ENCODE measurements around the gene C1orf116.

- TF ChIP-seq ESRRA (CRISPR knock-in tag; IDR thresholded peaks at IDR 0.05; ENCODE audit: borderline replicate concordance) (no peak), CTCF (IDR thresholded peaks at IDR 0.05) (no peak), NFYB (CRISPR knock-in tag; conservative IDR thresholded peaks at IDR 0.05; ENCODE audit: low read depth) (no peak), NR3C1 (CRISPR knock-in tag; conservative IDR thresholded peaks at IDR 0.05; ENCODE audit: low read depth) (no peak), ATF3 (CRISPR knock-in tag; conservative IDR thresholded peaks at IDR 0.05) (no peak), PREB (CRISPR knock-in tag; IDR thresholded peaks at IDR 0.05; ENCODE audit: borderline replicate concordance) (no peak), FOXP1 (CRISPR knock-in tag; IDR thresholded peaks at IDR 0.05; ENCODE audit: borderline replicate concordance) (no peak), NR2C2 (CRISPR knock-in tag; IDR thresholded peaks at IDR 0.05) (no peak), FOXJ3 (CRISPR knock-in tag; IDR thresholded peaks at IDR 0.05; ENCODE audit: borderline replicate concordance) (no peak), SP1 (CRISPR knock-in tag; conservative IDR thresholded peaks at IDR 0.05) (no peak), GABPB1 (CRISPR knock-in tag; IDR thresholded peaks at IDR 0.05) (no peak), CBFB (CRISPR knock-in tag; IDR thresholded peaks at IDR 0.05; ENCODE audit: low read depth) (no peak)
These were observed 32.0 kb upstream of the C1orf116 start for GRCh38 chr1:207064561-207064960.
